Loucy (cell line): ENCODE data around the gene ATAD3C.

Experiments
- H2AFZ ChIP-seq: fragments of 200-600 bp; sonication (generic); 2 replicates; pipeline ENCODE4 v1.6.0; 2016; ENCODE audit warnings: antibody characterized with exemption, mild to moderate bottlenecking, low read length, moderate library complexity
- H3F3A ChIP-seq: fragments of 200-600 bp; 2 replicates; pipeline ENCODE4 v1.6.0; 2016; ENCODE audit warnings: antibody characterized with exemption, low read depth, mild to moderate bottlenecking
- H3K27me3 ChIP-seq: fragments of 200-600 bp; sonication (generic); 2 replicates; pipeline ENCODE4 v1.6.1; 2014; ENCODE audit warnings: low read length, mild to moderate bottlenecking; ENCODE audit not compliant: insufficient read depth, poor library complexity, severe bottlenecking
- H3K36me3 ChIP-seq: fragments of 200-600 bp; sonication (generic); 2 replicates; pipeline ENCODE4 v1.6.1; 2016; ENCODE audit warnings: low read length; ENCODE audit not compliant: insufficient read depth
- H3K4me1 ChIP-seq: fragments of 200-600 bp; sonication (generic); 2 replicates; pipeline ENCODE4 v1.5.1; 2014; ENCODE audit warnings: low read length, mild to moderate bottlenecking; ENCODE audit not compliant: insufficient read depth, poor library complexity, severe bottlenecking
- H3K4me2 ChIP-seq: fragments of 200-600 bp; sonication (generic); 2 replicates; pipeline ENCODE4 v1.6.0; 2014; ENCODE audit warnings: antibody characterized with exemption, low read length, low read depth, mild to moderate bottlenecking; ENCODE audit not compliant: poor library complexity, severe bottlenecking
- H3K4me3 ChIP-seq: fragments of 200-600 bp; sonication (generic); 2 replicates; pipeline ENCODE4 v1.5.1; 2014; ENCODE audit warnings: low read length, mild to moderate bottlenecking, mixed read lengths; ENCODE audit not compliant: poor library complexity, severe bottlenecking
- H3K79me2 ChIP-seq: fragments of 200-600 bp; sonication (generic); 2 replicates; pipeline ENCODE4 v1.6.1; 2014; ENCODE audit warnings: low read length; ENCODE audit not compliant: insufficient read depth
- H3K9ac ChIP-seq: fragments of 200-600 bp; sonication (generic); 2 replicates; pipeline ENCODE4 v1.6.0; 2014; ENCODE audit warnings: mild to moderate bottlenecking, low read depth, low read length, moderate library complexity; ENCODE audit not compliant: poor library complexity, severe bottlenecking
- H3K9me2 ChIP-seq: fragments of 200-600 bp; sonication (generic); replicated peaks from 2 replicates; pipeline ENCODE4 v1.6.1; 2016; ENCODE audit warnings: low read depth, low read length, mixed read lengths
- H3K9me3 ChIP-seq: fragments of 200-600 bp; sonication (generic); 2 replicates; pipeline ENCODE4 v1.6.1; 2014; ENCODE audit warnings: mild to moderate bottlenecking, antibody characterized with exemption, low read length, low read depth; ENCODE audit not compliant: insufficient read depth
- H4K20me1 ChIP-seq: fragments of 200-600 bp; sonication (generic); 2 replicates; pipeline ENCODE4 v1.6.0; 2014; ENCODE audit warnings: antibody characterized with exemption, low read length, mild to moderate bottlenecking; ENCODE audit not compliant: insufficient read depth, poor library complexity, severe bottlenecking
- CTCF ChIP-seq: fragments of 200-600 bp; sonication (generic); conservative IDR thresholded peaks from 2 replicates; pipeline ENCODE4 v1.5.1; 2014; ENCODE audit warnings: mild to moderate bottlenecking, antibody characterized with exemption, low read length
- EZH2phosphoT487 ChIP-seq: fragments of 200-600 bp; IDR thresholded peaks from 2 replicates; pipeline ENCODE4 v1.6.1; 2018; ENCODE audit warnings: antibody characterized with exemption, mild to moderate bottlenecking, moderate library complexity, borderline replicate concordance

The ATAD3C gene

GRCh38 chr1:1430114-1430982, 19.1 kb upstream of the ATAD3C start:
- H3K9me2 ChIP-seq = no peaks in the 10 kb centered on the region
- no peaks in the 10 kb centered on the region for H3K79me2 ChIP-seq
- H4K20me1 ChIP-seq = no peaks in the 10 kb centered on the region
- H3K9me3 ChIP-seq = no peaks in the 10 kb centered on the region
- TF ChIP-seq EZH2phosphoT487 = no peak
- TF ChIP-seq CTCF = no peak
- no peak overlapping the region for H3K9ac ChIP-seq
- H3K4me3 ChIP-seq = no peak overlapping the region
- no peaks in the 10 kb centered on the region for H3K4me1 ChIP-seq
- H3K4me2 ChIP-seq = no peak overlapping the region
- H3F3A ChIP-seq = no peaks in the 10 kb centered on the region
- no peaks in the 10 kb centered on the region for H3K36me3 ChIP-seq
- no peak overlapping the region for H2AFZ ChIP-seq
- no peaks in the 10 kb centered on the region for H3K27me3 ChIP-seq

- Histone ChIP-seq H4K20me1 (no peaks in the 10 kb centered on the region), H3K4me1 (no peaks in the 10 kb centered on the region), H3K27me3 (no peaks in the 10 kb centered on the region), H3K9ac (no peak overlapping the region), H2AFZ (no peak overlapping the region), H3K4me2 (no peak overlapping the region), H3K36me3 (no peaks in the 10 kb centered on the region), H3K9me2 (no peaks in the 10 kb centered on the region), H3K9me3 (no peaks in the 10 kb centered on the region), H3K79me2 (no peaks in the 10 kb centered on the region), H3K4me3 (no peak overlapping the region), H3F3A (no peaks in the 10 kb centered on the region)
- no peak for TF ChIP-seq EZH2phosphoT487
- no peak for TF ChIP-seq CTCF
Measured at GRCh38 chr1:1430992-1431844, 18.3 kb upstream of the ATAD3C start.

GRCh38 chr1:1431845-1432273, 17.6 kb upstream of the ATAD3C start:
- no peaks in the 10 kb centered on the region for H3K9me2 ChIP-seq
- no peak overlapping the region for H3K4me3 ChIP-seq
- H3K4me1 ChIP-seq = peaks cover under 1% of the 10 kb centered on the region
- H3K36me3 ChIP-seq = no peaks in the 10 kb centered on the region
- no peaks in the 10 kb centered on the region for H3K9me3 ChIP-seq
- TF ChIP-seq EZH2phosphoT487 (no peak), CTCF (no peak)
- no peak overlapping the region for H2AFZ ChIP-seq
- H3K79me2 ChIP-seq = no peaks in the 10 kb centered on the region
- no peaks in the 10 kb centered on the region for H4K20me1 ChIP-seq
- no peak overlapping the region for H3K4me2 ChIP-seq
- no peak overlapping the region for H3K9ac ChIP-seq
- H3F3A ChIP-seq = no peaks in the 10 kb centered on the region
- no peaks in the 10 kb centered on the region for H3K27me3 ChIP-seq
